ENCODE results near the gene FAM180A.

Gene FAM180A

GRCh38 chr7:135729230-135729629 is 19.4 kb downstream of the FAM180A start:
- H3K4me3 ChIP-seq (ENCODE audit: low read depth, low read length), result no peak overlapping the region
- TF ChIP-seq CTCF (IDR thresholded peaks at IDR 0.05; ENCODE audit: borderline replicate concordance, insufficient read depth, low read depth, low read length), result no peak

GRCh38 chr7:135728136-135728669 is 20.4 kb downstream of the FAM180A start, which contains the start of gene SLC13A4:
SLC13A4 (minus strand) TSS chr7:135728186; CDS start chr7:135727496, 690 bp downstream.
- no peak for TF ChIP-seq CTCF (IDR thresholded peaks at IDR 0.05; ENCODE audit: borderline replicate concordance, insufficient read depth, low read depth, low read length)

DNA sequence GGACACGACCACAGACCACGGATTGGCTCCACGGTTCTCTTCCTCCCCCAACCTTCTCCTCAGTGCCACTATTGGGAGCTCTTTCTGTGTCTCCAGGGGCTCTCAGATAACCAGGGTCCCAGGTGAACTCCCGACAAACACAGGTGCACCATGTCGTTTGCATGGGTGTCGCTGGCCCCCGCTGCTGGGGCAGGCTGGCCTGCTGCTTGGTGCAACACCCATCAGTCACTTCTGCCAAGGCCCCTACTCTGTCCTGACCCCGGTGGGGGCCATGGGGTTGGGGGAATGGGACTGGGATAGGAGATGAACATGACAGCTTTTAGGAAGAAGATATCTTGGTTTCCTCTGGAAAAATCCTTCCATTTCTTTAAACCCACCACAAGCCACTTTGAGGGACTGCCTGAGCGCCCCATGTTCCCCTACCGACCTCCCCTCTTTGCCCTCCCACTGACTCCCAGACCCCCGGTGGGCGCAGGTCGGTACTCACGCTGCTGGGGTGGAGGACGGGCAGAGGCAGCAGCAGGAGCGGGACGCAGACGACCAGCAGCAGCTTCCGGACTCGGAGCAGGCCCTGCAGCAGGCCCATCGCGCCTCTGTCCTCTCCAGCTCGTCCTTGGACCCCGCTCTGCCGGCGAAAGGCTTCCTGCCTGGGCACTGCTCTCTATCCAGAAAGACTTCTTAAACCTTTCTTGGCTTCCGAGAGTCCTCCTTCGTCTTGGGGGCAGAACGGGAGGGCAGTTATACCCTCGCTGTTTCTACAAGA is 21.5 kb downstream of the FAM180A start:
- H3K4me3 ChIP-seq (ENCODE audit: low read depth, low read length), result no peak overlapping the region
- no peak for TF ChIP-seq CTCF (IDR thresholded peaks at IDR 0.05; ENCODE audit: borderline replicate concordance, insufficient read depth, low read depth, low read length)

More at GRCh38 chr7:135728136-135728669, 20.4 kb downstream of the FAM180A start, which contains the start of gene SLC13A4:
- H3K4me3 ChIP-seq (ENCODE audit: low read depth, low read length), result no peak within 1 kb of the TSS

- no peak for TF ChIP-seq CTCF (IDR thresholded peaks at IDR 0.05; ENCODE audit: borderline replicate concordance, insufficient read depth, low read depth, low read length)
Measured at GRCh38 chr7:135726276-135726788, 22.3 kb downstream of the FAM180A start.

DNA sequence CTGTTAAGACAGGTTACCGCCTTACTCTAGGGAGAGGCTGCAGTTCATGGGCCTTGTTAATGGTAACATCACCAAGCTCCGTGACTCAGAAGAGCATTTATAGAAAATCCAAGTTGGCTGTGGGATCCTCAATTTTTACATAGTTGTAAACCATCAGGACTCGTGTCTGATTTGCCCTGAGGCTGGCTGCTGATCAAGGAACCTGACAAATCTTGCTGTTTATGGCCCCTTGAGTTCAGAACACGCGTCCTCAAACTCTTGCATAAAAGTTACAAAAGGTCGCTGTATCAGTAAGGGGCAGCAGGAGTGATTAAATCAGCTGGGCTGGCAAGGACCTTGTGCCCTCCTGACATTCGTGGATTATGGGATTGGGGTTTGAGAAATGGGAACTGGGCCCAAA is 25.2 kb downstream of the FAM180A start:
- H3K4me3 ChIP-seq (ENCODE audit: low read depth, low read length), result no peak overlapping the region
- TF ChIP-seq CTCF (IDR thresholded peaks at IDR 0.05; ENCODE audit: borderline replicate concordance, insufficient read depth, low read depth, low read length), result no peak

More at GRCh38 chr7:135726276-135726788, 22.3 kb downstream of the FAM180A start:
- H3K4me3 ChIP-seq (ENCODE audit: low read depth, low read length), result no peak overlapping the region

- H3K4me3 ChIP-seq (ENCODE audit: low read depth, low read length), result no peak overlapping the region
- TF ChIP-seq CTCF (IDR thresholded peaks at IDR 0.05; ENCODE audit: borderline replicate concordance, insufficient read depth, low read depth, low read length), result no peak
Measured at GRCh38 chr7:135721198-135721820, 27.3 kb downstream of the FAM180A start.

Data from GM12875 (cell line).